GM18861 (cell line): ENCODE measurements around the gene NRXN2.

Experiments used
- ATAC-seq: cut with Tn5 transposase; IDR thresholded peaks from one replicate; pipeline ENCODE4 v1.9.1; 2021; ENCODE audit not compliant: unreplicated experiment

Gene NRXN2

DNA sequence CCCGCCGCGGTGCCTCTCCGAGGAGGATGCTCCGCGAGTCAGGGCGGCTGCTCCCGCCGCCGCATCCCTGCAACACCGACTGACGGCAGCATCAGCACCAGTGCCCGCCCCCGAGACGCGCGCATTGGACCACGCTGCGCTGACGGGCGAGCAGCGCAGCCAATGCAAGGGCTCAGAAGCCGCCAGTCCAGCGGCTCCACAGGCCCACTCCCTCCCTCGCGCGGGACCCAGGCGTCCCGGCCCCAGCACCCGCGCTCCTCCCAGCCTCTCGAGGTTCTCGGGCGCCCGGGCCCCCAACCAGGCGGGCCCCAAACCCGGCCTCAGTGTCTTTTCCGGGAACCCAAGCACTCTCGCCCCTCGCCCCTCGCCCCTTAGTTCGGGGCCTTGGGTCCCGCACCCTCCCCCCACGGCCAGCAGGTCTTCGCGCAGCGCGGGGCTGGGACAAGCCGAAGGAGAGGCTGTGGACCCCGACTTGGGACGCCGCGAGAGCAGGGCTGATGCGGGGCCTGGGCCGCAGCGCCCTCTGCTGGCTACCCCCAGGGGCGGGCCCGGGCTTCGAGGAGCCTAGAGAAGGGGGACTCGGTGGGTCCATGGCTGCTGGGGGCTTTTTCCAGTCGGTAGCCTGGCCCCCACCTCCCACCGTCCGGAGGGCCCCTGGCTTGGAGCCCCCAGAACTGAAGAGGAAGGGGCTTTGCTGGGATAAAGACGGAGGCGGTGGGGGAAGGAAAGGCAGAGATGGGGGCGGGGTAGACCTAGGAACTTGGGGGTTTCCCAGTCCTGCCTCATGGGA is at the start of gene NRXN2:
TSS of gene NRXN2 (minus strand) at position 81 of the 790 bp plus-strand sequence. CDS start 9,498 bp downstream, outside the sequence.
- no peak for ATAC-seq

DNA sequence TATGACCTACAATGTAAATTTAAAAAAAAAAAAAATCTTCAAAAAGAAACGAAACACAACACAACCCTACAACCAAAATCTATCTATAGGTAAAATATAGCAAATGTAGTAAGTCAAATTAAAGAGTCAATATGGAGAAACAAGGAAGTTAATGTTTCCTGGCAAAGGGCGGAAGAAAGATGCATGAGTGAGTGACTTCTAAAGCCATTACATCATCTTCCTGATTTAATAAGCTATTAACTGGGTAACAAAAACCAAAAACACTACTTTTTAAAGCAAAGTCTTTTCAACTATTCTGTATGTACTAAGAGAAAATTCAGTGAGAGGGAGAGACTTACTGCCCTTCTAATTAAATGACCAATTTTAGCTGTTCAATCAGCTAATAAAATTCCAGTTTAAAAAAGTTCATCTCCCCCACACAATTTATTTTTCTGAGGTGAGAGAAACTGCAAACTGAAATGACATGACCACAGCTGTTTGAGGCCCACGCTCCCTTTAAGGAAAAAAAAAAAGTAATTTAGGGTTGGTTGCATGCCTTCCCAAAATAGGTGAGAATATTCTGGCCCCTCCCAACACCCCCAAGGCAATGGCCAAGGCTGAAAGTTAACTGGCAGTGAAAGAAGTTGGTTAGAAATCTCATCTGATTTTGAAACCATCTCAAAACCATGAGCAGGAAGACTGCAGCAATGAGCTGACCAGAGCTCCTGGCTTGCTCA is 49.5 kb upstream of the NRXN2 start:
- no peak for ATAC-seq

DNA sequence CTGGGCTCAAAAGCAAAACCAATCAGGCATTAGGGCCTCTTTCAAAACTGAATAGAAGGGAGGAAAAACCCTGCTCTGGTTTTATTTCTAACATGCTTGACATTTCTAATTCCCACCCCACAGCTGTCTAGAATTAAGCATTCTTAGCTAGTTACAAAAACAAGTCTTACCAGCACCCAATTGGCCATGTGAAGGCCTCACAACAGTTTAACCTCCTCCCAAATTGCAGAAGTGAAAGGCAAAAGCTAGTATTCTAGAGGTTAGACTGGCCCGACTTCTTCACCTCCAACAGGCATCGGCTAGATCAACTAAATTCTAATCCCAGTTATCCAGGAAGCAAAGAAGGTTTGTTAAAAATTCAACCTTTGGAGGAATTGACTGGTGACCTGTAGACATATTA is 48.9 kb upstream of the NRXN2 start:
- ATAC-seq = no peak

DNA sequence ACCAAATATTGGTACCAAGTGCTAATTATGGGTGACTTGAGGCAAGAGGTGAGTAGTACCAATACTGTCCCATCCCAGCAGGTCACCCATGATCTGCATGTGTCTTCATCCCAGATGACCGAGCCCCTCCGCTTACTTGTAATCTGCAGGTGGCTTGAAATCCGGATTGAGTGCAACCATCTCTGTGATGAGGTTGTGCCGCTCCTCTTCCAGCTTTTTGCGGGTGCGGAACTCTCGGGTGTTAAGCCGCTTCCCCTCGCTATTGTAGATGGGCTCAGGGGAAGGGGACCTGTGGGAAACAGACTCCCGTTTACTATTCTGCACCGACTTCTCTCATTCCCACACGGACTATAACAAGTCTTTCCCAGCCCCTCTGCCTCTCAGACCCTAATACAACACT is 47.1 kb upstream of the NRXN2 start:
- no peak for ATAC-seq

DNA sequence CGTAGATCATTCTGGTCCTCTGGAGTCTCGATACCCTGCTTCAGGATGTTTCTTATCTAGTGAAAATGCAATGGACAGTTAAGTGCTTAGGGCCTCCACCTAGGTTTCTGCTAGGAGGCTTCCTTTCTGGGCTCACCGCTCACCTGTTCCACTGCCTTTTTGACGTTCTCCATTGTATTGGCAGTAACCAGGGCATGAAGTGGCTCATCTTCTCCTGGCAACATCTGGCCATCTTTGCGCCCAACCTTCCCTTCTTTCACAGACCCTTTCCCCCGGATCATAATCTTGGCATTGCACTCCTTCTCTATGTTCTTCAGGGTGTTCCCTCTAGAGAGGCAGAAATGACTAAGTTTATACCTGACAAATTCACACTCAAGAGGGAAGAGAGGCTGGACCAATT is 46.3 kb upstream of the NRXN2 start:
- ATAC-seq = no peak

DNA sequence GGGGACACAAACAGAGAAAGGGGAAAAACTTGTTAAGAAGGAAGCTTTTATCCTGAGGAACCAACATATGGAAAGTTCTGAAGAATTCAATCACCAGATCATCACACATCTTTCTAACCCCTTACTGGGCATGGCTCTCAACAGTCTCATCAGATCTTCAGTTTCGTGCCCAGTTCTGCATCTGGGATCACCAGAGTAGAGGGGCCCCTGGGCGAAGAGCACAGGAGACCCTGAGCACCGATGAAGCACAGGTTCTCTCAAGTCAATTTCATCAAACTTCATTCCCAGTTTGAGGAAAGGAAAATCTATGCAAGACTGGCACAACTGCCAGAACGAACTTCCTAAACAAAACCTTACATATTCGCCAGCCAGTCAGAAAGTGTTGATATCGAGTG is 45.3 kb upstream of the NRXN2 start:
- no peak for ATAC-seq

DNA sequence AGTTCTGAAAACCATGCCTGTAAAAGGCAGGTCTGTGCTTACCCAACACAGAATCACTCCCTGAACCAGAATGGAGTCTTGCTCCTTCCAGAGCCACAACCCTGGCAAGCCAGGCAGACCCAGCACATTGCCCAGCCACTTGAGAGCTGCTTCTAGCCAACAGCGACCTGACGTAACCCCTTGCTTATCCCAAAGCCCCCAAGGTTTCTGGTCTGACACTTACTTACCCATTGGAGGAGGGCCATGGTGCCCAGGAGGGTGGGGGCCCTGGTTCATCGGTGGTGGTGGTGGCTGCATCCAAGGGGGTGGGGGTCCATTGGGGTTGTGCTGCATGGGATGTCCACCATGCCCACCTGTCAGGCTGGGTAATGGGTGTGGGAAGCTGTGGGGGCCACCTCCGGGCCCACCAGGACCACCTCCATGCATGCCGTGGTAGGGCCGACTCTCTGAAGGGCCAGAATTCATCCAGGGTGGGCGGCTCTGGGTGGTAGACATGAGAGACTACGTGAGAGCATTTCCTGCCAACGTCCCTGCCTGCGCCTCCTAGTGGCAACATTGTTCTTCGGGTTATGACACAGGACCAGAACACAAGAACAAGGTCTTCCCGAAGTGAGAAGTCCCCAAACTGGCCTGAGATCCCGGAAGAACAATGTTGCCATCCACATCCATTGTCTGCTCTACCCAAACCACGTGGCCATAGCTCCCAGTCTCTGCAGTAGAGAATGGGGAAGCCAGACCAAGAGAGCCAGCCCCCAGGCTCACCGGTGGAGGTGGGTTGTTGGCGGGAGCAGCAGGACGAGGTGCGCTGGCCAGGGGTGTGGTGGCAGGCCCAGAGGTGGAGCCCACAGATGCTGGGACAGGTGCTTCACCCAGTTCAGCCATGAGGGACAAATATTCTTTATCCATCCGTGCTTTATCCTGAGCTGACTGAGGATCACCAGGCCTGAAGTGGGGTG is 44.6 kb upstream of the NRXN2 start:
- no peak for ATAC-seq

DNA sequence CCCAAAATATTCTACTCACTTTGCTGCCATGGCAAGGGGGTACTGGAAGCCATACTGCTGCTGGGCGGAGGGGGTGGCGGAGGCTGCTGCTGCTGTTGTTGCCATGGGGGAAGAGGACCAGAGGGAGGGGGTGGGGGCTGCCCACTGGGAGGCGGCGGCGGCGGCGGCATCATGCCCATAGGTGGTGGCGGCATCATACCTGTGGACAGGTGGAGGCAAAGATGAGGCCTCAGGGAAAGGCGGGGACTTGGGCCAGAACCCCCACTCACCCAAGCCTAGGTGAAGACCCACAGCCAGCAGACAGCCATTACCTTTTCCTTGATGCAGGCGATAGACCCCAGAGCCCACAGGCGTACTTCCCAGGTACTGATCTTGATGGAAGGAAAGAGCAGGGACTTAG is 43.9 kb upstream of the NRXN2 start:
- no peak for ATAC-seq

DNA sequence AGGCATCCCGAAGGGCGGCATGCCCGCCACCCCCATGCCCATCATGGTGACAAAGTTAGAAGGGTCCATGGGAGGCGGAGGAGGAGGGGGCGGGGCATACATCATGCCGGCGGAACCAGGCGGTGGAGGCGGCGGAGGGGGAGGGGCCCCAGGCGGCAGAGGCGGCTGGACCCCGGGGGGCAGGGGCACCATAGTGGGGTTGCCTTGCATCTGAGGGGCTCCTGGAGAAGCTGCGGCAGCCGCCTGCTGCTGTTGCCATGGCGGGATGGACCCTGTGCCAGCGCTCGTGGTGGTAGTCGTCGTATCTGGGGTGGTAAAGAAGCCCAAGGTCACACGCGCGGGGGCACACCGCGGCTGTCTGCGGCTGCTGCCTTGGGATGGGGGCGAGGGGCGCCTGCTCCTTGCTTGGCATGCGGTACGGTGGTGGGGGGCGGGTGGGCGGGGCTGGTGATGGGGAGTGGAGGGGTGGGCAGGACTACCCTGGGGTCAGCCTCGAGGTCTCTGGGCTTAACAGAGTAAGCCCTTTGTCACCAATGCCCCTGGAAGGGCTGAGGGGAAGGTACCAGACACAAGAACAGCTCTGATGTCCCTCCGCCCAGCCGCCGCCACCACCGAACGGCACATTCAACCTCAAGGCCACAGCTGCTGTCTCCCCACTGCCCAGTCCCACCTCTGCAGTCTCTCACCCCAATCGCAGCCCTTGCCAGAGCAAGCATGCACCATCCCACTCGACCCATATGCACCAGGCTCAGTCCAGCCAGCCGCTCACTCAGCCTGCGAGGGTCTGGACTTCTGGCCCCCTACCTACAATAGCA is 43.1 kb upstream of the NRXN2 start:
- ATAC-seq = no peak

DNA sequence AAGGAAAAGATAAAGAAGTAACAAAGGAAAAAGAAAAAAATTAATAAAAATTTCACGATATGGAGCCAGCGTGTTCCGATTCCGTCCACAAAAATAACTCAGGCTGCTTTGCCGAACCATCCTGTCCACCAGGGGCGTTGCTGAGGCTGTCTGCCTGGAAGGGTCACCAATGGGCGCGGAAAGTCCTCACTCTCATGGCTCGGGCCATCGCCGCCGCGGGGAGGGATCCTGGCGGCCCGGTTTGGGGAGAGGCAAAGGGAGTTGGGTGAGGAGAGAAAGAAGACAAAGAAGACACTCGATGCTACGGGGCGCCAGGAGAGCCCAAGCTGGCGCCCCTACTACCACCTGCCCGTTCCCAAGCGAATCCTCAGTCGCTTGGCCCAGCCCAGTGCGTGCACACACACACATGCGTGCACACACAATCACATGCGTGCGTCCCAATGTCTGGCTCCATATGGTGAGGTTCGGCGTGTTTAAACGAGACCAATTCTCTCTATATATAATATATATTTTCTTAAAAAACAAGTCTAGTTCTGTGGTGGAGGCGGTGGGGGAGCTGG is 42.4 kb upstream of the NRXN2 start:
- ATAC-seq = no peak

DNA sequence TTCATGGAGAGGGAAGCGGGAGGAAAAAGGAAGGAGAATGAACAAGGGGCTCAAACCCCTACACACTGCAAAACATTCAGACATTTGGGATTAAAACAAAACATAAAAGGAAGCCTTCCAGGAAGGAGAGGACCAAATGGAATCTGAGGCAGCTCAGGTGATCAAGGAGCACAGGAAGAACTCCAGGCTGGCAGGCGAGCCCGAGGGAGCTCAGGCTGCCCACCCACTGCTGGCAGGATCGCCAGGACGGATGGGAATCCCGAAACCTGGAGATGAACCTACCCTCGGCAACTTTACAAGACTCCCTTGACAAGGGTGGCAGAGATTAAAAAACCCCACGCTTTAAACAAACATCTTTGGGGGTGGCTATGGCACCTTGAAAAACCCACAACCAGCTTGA is 41.8 kb upstream of the NRXN2 start:
- ATAC-seq = no peak

DNA sequence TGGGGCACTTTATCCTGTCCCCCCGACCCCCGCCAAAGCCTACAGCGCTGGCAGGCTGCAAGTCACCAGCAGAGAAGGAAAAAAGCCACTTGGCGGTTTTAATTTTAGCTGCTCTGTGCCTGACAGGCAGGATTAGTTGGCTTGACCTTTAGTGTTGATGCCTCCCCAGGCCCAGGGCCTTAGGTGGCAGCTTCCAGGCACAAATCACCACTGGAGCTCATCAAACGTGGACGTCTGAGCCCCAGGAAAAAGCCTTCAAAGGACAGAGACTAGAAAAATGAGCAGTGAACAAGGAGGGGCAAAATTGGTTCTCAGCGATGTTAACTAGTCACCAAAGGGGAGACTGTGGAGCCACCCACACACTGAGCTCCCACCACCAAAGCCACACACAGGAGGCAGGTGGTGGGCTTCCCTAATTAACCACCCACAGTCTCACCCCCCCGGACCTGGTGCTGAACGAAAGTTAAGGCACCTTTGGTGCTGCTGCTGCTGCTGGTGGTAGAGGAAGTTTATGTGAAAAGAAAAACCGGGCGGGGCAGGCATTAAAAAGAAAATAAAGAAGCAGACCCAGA is 41.1 kb upstream of the NRXN2 start:
- no peak for ATAC-seq

DNA sequence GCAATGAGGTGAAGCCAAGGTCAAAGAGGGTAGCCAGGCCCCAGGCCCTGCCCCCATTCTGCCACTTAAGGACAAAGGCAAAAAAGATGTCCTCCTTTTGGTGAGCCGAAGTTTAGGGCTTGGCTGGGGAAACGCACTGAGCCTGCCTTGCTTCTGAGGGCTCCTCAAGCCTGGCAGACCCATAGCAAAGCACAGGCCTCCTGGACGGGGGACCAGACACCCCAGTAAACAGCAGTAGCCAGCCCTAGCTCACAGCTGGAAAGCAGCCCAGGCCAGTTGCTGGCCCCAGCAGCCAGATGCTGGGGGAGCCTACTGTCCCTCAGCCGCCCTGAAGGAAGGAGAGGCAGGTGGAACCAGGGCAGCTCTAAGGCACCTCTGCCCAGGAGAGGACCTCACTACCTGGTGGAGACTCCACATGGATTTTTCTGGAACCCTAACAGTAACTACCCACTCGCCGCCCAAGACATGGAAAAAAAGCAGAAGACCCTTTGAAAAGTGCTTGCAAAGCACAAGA is 40.6 kb upstream of the NRXN2 start:
- no peak for ATAC-seq

DNA sequence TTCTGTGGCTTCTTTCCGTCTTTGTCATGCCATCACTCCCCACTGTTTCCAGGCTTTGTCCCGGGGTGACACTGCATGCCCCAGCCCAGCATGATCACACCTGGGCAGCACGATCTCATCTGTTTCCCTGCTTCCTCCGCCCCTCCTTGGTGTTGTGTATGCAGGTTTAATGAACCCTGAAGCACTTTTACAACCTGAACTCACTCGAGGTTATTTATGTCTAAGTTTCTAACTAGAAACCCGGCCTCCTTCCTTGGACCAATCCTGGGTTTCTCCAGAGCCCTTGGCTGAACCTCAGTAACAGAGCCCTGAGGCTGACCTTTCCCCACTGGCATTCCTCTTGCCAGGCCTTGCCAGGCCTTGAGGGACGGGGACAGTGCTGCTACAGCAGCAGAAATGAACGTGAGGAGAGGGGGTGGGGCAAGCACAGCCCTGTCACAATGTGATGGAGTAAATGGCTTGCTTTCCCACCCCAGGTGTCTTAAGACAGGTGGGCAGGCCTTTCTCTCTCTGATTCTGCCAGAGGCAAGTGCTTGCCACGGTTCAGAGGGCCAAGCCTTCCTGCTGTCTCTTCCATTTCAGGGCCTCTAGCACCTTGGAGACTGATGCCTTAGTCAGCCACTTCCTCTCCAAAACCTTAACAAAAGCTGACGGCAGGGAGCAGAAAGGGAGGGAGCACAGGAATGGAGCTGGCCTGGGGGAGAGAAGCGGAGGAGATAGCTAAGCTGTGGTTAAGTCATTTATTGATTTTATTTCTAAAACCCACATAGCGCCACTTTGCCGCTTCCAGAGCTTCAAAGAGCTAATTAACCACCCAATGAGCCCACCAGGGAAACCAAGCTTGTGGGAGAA is 39.9 kb upstream of the NRXN2 start:
- no peak for ATAC-seq

DNA sequence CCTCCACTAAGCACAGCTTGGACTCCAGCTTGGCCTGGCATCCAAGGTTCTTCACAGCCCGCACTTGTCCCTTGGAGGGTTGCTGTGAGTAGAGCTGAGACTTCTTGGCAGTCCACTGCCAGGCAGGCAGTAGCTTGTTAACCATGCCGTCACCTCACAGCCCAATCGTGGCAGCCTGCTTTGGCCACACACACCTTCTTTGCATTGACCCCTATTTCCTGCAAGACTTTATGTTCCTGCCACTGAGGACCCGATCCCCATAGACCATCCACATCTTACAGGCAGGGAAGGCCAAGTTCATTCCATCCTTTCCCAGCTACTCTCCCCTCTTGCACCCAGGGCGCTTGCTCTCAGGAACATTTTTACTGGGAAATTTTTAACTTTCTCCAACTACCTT is 39.3 kb upstream of the NRXN2 start:
- no peak for ATAC-seq

DNA sequence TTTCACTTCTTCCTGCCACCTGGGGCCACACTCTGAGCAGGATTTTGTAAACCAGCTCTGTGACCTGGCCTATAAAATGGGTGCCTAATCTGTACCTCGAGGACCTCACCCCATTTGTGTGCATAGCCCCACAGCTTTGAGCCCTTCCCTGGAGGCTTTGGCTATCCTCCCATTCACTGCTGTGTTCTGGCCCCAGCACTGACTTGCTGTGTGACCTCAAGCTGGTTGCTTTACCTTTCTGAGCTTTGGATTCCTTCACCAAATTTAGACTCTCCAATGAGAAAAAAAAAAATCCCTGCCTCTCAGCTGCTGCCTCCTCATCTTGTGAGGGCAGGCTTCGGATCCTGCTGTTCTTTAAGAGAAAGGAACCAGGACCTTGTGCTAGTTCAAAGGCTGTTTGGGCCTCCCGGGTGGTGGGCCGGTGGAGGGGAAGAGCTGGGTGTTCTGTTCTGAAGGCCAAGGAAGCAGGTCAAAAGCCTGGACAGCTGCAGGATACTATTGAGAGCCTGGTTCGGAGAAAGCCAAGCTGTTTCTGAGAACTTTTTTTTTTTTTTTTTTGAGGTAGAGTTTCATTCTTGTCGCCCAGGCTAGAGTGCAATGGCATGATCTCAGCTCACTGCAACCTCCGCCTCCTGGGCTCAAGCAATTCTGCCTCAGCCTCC is 37.9 kb upstream of the NRXN2 start:
- ATAC-seq = no peak

DNA sequence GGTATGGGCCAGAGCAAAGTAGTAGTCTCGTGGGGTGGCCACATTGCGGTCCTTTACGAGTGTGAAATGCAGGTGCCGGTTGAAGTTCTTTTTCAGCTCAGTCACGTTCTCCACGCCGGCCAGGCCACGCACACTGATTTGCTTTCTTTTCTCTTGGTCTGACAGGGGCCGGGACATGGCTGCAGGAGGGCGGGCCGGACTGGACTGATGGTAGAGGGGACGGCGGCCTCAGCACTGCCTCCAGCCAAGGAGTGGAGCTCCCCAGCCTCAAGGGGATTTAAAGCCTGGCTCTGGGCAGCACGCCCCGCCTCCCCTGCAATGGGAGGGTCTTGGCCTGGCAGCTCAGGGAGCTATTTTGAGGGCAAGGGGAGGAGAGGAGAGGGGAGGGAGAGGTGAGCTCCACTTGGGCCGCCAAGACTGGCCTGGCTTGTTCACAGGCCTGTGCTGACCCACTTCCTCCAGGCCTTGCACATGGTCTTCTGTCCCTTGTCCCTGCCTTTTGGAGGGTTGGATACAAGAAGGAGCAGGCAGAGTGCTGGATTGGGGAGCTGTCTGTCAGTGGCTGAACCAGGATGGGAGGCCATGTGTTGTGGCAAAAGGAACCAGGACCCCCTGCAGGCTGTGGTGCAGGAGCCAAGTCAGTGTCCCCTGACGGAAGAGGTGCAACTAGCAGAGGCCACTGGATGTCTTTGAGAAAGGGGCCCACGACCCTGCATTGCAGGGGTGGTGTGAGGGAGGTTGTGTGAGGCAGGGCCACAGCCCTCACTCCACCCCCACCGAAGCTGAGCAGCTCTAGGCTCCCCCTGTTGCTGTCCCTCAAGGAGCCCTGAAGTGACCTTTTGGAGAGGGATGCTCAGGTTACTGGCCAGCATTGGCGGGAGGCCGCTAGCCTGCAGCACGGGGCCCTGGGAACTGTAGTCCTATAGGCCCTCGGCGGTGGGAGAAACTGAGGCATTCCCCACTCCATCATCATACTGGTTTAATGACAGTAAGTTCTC is 37.0 kb upstream of the NRXN2 start, which contains the start of gene PYGM:
TSS of gene PYGM (minus strand) at position 253 of the 998 bp plus-strand sequence. CDS start at position 177, 76 bp downstream.
- no peak for ATAC-seq
